Keratinocyte (primary cell): ENCODE measurements around the gene ATXN10. TPM values are rescaled to one million over a fixed set of nuclear protein-coding genes. Genes with fewer than 3 reads are reported as not detected.

Experiments used
- DNase-seq: peaks from one replicate; pipeline ENCODE4 v3.0.0-alpha.2; 2011; ENCODE audit warnings: low read depth, missing footprints, low spot score
- FAIRE-seq: peaks from 2 replicates; lab custom pipeline; 2011; peaks lifted over from hg19 to GRCh38; lab: Jason Lieb, UNC
- H2AFZ ChIP-seq: 2 replicates; pipeline ENCODE4 v1.6.0; 2012; ENCODE audit warnings: low read length, control low read depth, inconsistent platforms; ENCODE audit not compliant: control insufficient read depth
- H3K27ac ChIP-seq: 2 replicates; pipeline ENCODE4 v1.5.1; 2011; ENCODE audit warnings: low read length; ENCODE audit not compliant: control insufficient read depth, insufficient read depth
- H3K27me3 ChIP-seq: 3 replicates; pipeline ENCODE4 v1.6.0; 2011; ENCODE audit warnings: low read length; ENCODE audit not compliant: control insufficient read depth, insufficient read depth; ENCODE audit errors: extremely low read depth
- H3K36me3 ChIP-seq, 2 experiments: 2 replicates in 1 of 2; 3 replicates in 1 of 2; pipeline ENCODE4 v1.5.1; 2011; ENCODE audit warnings: low read length in 2 of 2, mild to moderate bottlenecking in 1 of 2; ENCODE audit not compliant: control insufficient read depth in 2 of 2, insufficient read depth in 2 of 2; ENCODE audit errors: extremely low read depth in 1 of 2
- H3K4me1 ChIP-seq: 3 replicates; pipeline ENCODE4 v1.5.1; 2011; ENCODE audit warnings: low read length; ENCODE audit not compliant: control insufficient read depth, insufficient read depth; ENCODE audit errors: extremely low read depth
- H3K4me2 ChIP-seq: 3 replicates; pipeline ENCODE4 v1.6.0; 2011; ENCODE audit warnings: low read depth, low read length; ENCODE audit not compliant: control insufficient read depth, insufficient read depth; ENCODE audit errors: extremely low read depth
- H3K4me3 ChIP-seq, 3 experiments: fragments of 200-600 bp in 1 of 3; sonication (generic) in 1 of 3; 2 replicates in 2 of 3; 3 replicates in 1 of 3; pipeline ENCODE4 v1.5.1; 2011 to 2016; ENCODE audit warnings: low read length in 3 of 3, mild to moderate bottlenecking in 3 of 3, control low read depth in 2 of 3, inconsistent platforms in 1 of 3, low read depth in 1 of 3, mixed read lengths in 1 of 3, mixed run types in 1 of 3, moderate library complexity in 1 of 3; ENCODE audit not compliant: control insufficient read depth in 2 of 3, insufficient read depth in 2 of 3; ENCODE audit errors: extremely low read depth in 1 of 3
- H3K79me2 ChIP-seq: 2 replicates; pipeline ENCODE4 v1.6.0; 2012; ENCODE audit warnings: low read length; ENCODE audit not compliant: control insufficient read depth, insufficient read depth
- H3K9ac ChIP-seq: 3 replicates; pipeline ENCODE4 v1.6.0; 2011; ENCODE audit warnings: low read length; ENCODE audit not compliant: control insufficient read depth, insufficient read depth; ENCODE audit errors: extremely low read depth
- H3K9me1 ChIP-seq: 3 replicates; pipeline ENCODE4 v1.6.0; 2011; ENCODE audit warnings: low read length; ENCODE audit not compliant: control insufficient read depth, insufficient read depth; ENCODE audit errors: extremely low read depth
- H3K9me3 ChIP-seq: 2 replicates; pipeline ENCODE4 v1.5.1; 2012; ENCODE audit warnings: low read depth, low read length; ENCODE audit not compliant: control insufficient read depth
- H4K20me1 ChIP-seq: 3 replicates; pipeline ENCODE4 v1.6.0; 2011; ENCODE audit warnings: low read length; ENCODE audit not compliant: control insufficient read depth, insufficient read depth; ENCODE audit errors: extremely low read depth
- CTCF ChIP-seq, 3 experiments: IDR thresholded peaks in 1 of 3; conservative IDR thresholded peaks in 1 of 3; optimal IDR thresholded peaks in 1 of 3; 2 replicates in 2 of 3; 3 replicates in 1 of 3; pipeline versions ENCODE3 to v1.5.1; 2011; ENCODE audit warnings: low read length in 3 of 3, mild to moderate bottlenecking in 3 of 3, moderate library complexity in 2 of 3, control low read depth in 1 of 3, inconsistent platforms in 1 of 3; ENCODE audit not compliant: insufficient read depth in 2 of 3; ENCODE audit errors: extremely low read depth in 1 of 3
- EZH2 ChIP-seq: IDR thresholded peaks from one replicate; pipeline ENCODE4 v1.6.1; 2012; ENCODE audit warnings: inconsistent platforms, mild to moderate bottlenecking, low read length, moderate library complexity
- dilution Hi-C: fragments of 300-500 bp; cut with MboI; formaldehyde crosslinking; loops from one replicate; pipeline ENCODE4 v1.7.0; 2020; ENCODE audit warnings: low sequenced_read_pairs; ENCODE audit not compliant: extremely low pct_ligation_motif_present
- polyA plus RNA-seq, 5 experiments: library from polyadenylated mRNA; depleted of rRNA in 3 of 5; stranded (reverse) in 3 of 5; stranded (forward) in 1 of 5; unstranded in 1 of 5; fragments of >200 nt; gene quantifications; 1 replicate in 1 of 5; 2 replicates in 3 of 5; 3 replicates in 1 of 5; pipeline versions ENCODE4 v1.2.1 to v1.2.3, GENCODE V29; 2011 to 2012; ENCODE audit warnings: missing spikeins in 2 of 5, low read depth in 1 of 5, low replicate concordance in 1 of 5

ATXN10 gene
- polyA plus RNA-seq, 1 donor (not counting 4 experiments of a cell fraction or from before 2014, with no cell fraction given) = 276 TPM

DNA sequence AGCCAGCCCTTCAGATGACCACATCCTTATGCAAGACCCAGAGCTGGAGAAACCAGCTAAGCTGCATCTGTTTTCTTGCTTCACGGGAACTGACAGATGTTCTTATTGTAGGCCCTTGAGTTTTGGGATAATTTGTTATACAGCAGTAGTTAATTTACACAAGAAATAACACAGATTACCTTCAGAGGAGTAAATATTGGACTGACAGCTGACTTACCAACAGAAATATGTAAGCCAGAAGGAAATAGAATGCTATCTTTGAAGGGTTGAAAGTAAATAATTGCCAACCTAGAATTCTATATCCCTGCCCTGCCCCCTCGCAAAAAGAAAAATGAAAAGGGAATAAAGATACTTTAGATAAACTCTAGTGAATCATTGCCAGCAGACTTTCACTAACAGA is 181.2 kb downstream of the ATXN10 start:
- no peaks in the 10 kb centered on the region for H3K4me1 ChIP-seq
- H3K79me2 ChIP-seq = no peaks in the 10 kb centered on the region
- peaks cover 4% of the 10 kb centered on the region for H3K9me3 ChIP-seq
- no peak overlapping the region for H3K27ac ChIP-seq
- no peak overlapping the region for H3K4me2 ChIP-seq
- dilution Hi-C loops = no loop called here
- H3K36me3 ChIP-seq = peaks cover 8 to 9% of the 10 kb centered on the region in 2 experiments
- no peak overlapping the region for H3K9ac ChIP-seq
- H3K4me3 ChIP-seq = no peak overlapping the region
- H3K9me1 ChIP-seq = no peaks in the 10 kb centered on the region
- DNase-seq = no peak
- no peaks in the 10 kb centered on the region for H4K20me1 ChIP-seq
- FAIRE-seq = no peak
- H3K27me3 ChIP-seq = no peaks in the 10 kb centered on the region
- H2AFZ ChIP-seq = no peak overlapping the region
- no peak for TF ChIP-seq CTCF (optimal IDR thresholded peaks at IDR 0.05 in 1 of 3, IDR thresholded peaks at IDR 0.05 in 1 of 3, conservative IDR thresholded peaks at IDR 0.05 in 1 of 3; ENCODE audit: extremely low read depth in 1 of 3, insufficient read depth in 2 of 3, low read length in 3 of 3)
- no peak for TF ChIP-seq EZH2

GRCh38 chr22:45855961-45856360 is 184.3 kb downstream of the ATXN10 start:
- FAIRE-seq = no peak
- dilution Hi-C loops = no loop called here
- TF ChIP-seq EZH2 = no peak
- TF ChIP-seq CTCF (optimal IDR thresholded peaks at IDR 0.05 in 1 of 3, IDR thresholded peaks at IDR 0.05 in 1 of 3, conservative IDR thresholded peaks at IDR 0.05 in 1 of 3; ENCODE audit: extremely low read depth in 1 of 3, insufficient read depth in 2 of 3, low read length in 3 of 3) = no peak
- no peak overlapping the region for H3K4me3 ChIP-seq
- DNase-seq = no peak
- H4K20me1 ChIP-seq = no peaks in the 10 kb centered on the region
- no peak overlapping the region for H3K27ac ChIP-seq
- H3K4me2 ChIP-seq = no peak overlapping the region
- H3K9ac ChIP-seq = no peak overlapping the region
- H3K36me3 ChIP-seq = peaks cover 8 to 9% of the 10 kb centered on the region in 2 experiments
- H3K9me3 ChIP-seq = peaks cover 4% of the 10 kb centered on the region
- H3K27me3 ChIP-seq = no peaks in the 10 kb centered on the region
- H2AFZ ChIP-seq = no peak overlapping the region
- no peaks in the 10 kb centered on the region for H3K9me1 ChIP-seq
- no peaks in the 10 kb centered on the region for H3K4me1 ChIP-seq
- no peaks in the 10 kb centered on the region for H3K79me2 ChIP-seq
